ENCODE measurements around the gene EFNA2.
A peak's percentile ranks its signal among the peaks of the same experiment; 100 is the strongest.

The EFNA2 gene

GRCh38 chr19:1272423-1273262 lies 13.0 kb upstream of the EFNA2 start:
- DNase-seq (ENCODE audit: low read depth) = no peak

- DNase-seq (ENCODE audit: low read depth) = no peak
Measured at GRCh38 chr19:1273263-1274041, 12.2 kb upstream of the EFNA2 start.

- DNase-seq (ENCODE audit: low read depth) = no peak
Measured at GRCh38 chr19:1274081-1274851, 11.4 kb upstream of the EFNA2 start.

- DNase-seq (ENCODE audit: low read depth) = no peak
Measured at GRCh38 chr19:1274852-1275259, 10.8 kb upstream of the EFNA2 start.

- DNase-seq (ENCODE audit: low read depth) = peak; percentile 94
Measured at GRCh38 chr19:1275260-1275975, 10.3 kb upstream of the EFNA2 start, which contains the start of gene FAM174C. TSS of gene FAM174C (plus strand) at chr19:1275530. CDS start at chr19:1275550, 20 bp downstream.

- DNase-seq (ENCODE audit: low read depth) = no peak
Measured at GRCh38 chr19:1275976-1276627, 9.6 kb upstream of the EFNA2 start.

GRCh38 chr19:1276628-1277022 lies 9.0 kb upstream of the EFNA2 start:
- DNase-seq (ENCODE audit: low read depth) = no peak

GRCh38 chr19:1277061-1277460 lies 8.6 kb upstream of the EFNA2 start:
- no peak for DNase-seq (ENCODE audit: low read depth)

- no peak for DNase-seq (ENCODE audit: low read depth)
Measured at GRCh38 chr19:1278074-1278473, 7.6 kb upstream of the EFNA2 start.

- no peak for DNase-seq (ENCODE audit: low read depth)
Measured at GRCh38 chr19:1278713-1279660, 6.7 kb upstream of the EFNA2 start.

GRCh38 chr19:1279782-1280341 lies 5.8 kb upstream of the EFNA2 start:
- DNase-seq (ENCODE audit: low read depth) = peak; percentile 67

GRCh38 chr19:1280636-1281568 lies 4.8 kb upstream of the EFNA2 start:
- DNase-seq (ENCODE audit: low read depth) = no peak

- DNase-seq (ENCODE audit: low read depth) = no peak
Measured at GRCh38 chr19:1281569-1282287, 3.9 kb upstream of the EFNA2 start.

GRCh38 chr19:1282588-1283206 lies 3.0 kb upstream of the EFNA2 start:
- no peak for DNase-seq (ENCODE audit: low read depth)

- no peak for DNase-seq (ENCODE audit: low read depth)
Measured at GRCh38 chr19:1283207-1283916, 2.3 kb upstream of the EFNA2 start.

GRCh38 chr19:1283917-1284292 lies 1.8 kb upstream of the EFNA2 start:
- no peak for DNase-seq (ENCODE audit: low read depth)

Data from activated T-cell treated with anti-CD3 and anti-CD28 coated beads for 24 hours (primary cell).